ENCODE results near the gene NBEAL2. TPM values are rescaled to one million over a fixed set of nuclear protein-coding genes. Genes with fewer than 3 reads are reported as not detected.
"Not testable (repeated sequence)": the region's sequence is repeated elsewhere in the genome, so short reads cannot be mapped to it uniquely, and the experiment has no call there.

The NBEAL2 gene
- total RNA-seq, 1 experiment from 2014 or later: 15.7 TPM

DNA sequence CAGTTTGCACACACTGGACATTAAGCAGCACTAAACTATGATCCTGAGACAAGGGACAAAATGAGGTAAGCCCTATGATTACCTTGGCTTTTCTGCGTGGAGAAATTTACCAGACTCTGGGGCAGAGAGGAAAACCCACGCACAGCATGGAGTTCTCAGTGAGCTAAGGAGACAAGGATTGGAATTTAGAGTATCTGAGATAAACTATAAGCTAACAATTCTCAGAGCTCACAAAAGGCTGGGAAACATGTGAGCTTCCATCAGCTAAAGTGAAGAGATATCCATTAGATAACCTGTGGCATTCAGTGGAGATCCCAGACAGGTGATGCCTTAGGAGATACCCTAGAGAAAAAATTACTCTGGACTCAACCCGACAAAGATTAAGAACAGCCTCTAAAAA is 48.7 kb downstream of the NBEAL2 start:
- DNase-seq (ENCODE audit: low spot score): no peak
- POLR2A ChIA-PET (ENCODE audit: low non-redundant PET): no interaction called here
- BruUV-seq (replicated peaks): no TSS peak

DNA sequence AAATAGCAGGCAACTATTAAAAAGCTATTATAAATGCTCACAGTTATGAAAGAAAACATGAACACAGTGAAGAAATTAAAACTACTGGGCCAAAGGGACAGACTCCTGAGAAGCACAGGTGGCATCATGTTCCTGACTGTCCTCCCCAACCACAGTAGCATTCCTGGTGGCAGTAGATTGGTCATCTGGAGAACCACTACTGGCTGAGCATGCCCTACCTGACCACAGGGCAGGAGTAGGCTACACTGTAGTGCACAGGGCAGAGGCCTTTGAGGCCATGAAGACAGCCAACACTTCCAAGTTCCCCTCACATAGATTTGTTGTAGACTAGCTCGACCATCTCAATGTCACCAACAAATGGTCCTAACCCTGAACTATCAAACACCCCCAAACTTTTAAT is 49.2 kb downstream of the NBEAL2 start:
- TF ChIP-seq, protein P1, sequence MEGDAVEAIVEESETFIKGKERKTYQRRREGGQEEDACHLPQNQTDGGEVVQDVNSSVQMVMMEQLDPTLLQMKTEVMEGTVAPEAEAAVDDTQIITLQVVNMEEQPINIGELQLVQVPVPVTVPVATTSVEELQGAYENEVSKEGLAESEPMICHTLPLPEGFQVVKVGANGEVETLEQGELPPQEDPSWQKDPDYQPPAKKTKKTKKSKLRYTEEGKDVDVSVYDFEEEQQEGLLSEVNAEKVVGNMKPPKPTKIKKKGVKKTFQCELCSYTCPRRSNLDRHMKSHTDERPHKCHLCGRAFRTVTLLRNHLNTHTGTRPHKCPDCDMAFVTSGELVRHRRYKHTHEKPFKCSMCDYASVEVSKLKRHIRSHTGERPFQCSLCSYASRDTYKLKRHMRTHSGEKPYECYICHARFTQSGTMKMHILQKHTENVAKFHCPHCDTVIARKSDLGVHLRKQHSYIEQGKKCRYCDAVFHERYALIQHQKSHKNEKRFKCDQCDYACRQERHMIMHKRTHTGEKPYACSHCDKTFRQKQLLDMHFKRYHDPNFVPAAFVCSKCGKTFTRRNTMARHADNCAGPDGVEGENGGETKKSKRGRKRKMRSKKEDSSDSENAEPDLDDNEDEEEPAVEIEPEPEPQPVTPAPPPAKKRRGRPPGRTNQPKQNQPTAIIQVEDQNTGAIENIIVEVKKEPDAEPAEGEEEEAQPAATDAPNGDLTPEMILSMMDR (conservative IDR thresholded peaks at IDR 0.05; ENCODE audit: low read depth, low read length): no peak
- TF ChIP-seq EZH2 (IDR thresholded peaks at IDR 0.05; ENCODE audit: borderline replicate concordance, low read depth, low read length, poor library complexity, severe bottlenecking): no peak
- Histone ChIP-seq H3K27me3 (replicated peaks; ENCODE audit: insufficient read depth, low read depth, low read length, poor library complexity) (no peaks in the 10 kb centered on the region), H3K27ac (ENCODE audit: low read depth, low read length, poor library complexity, severe bottlenecking) (no peak overlapping the region), H3K4me3 (ENCODE audit: low read depth, low read length, poor library complexity, severe bottlenecking) (no peak overlapping the region), H3K9me3 (ENCODE audit: low read depth, low read length, poor library complexity, severe bottlenecking) (no peaks in the 10 kb centered on the region), H3K4me1 (ENCODE audit: insufficient read depth, low read length, poor library complexity, severe bottlenecking) (no peaks in the 10 kb centered on the region), H3K36me3 (ENCODE audit: insufficient read depth, low read length, poor library complexity, severe bottlenecking) (no peaks in the 10 kb centered on the region)
- no TSS peak for BruUV-seq (replicated peaks)
- CTCF ChIA-PET: no interaction called here
- intact Hi-C loops (cut with micrococcal nuclease; ENCODE audit: unreplicated experiment): no loop called here
- POLR2A ChIA-PET (ENCODE audit: low non-redundant PET): no interaction called here
- DNase-seq (ENCODE audit: low spot score): no peak

More for the DNA sequence above, 48.7 kb downstream of the NBEAL2 start:
- Histone ChIP-seq H3K27ac (ENCODE audit: low read depth, low read length, poor library complexity, severe bottlenecking) (no peak overlapping the region), H3K27me3 (replicated peaks; ENCODE audit: insufficient read depth, low read depth, low read length, poor library complexity) (no peaks in the 10 kb centered on the region), H3K36me3 (ENCODE audit: insufficient read depth, low read length, poor library complexity, severe bottlenecking) (no peaks in the 10 kb centered on the region), H3K4me1 (ENCODE audit: insufficient read depth, low read length, poor library complexity, severe bottlenecking) (no peaks in the 10 kb centered on the region), H3K4me3 (ENCODE audit: low read depth, low read length, poor library complexity, severe bottlenecking) (no peak overlapping the region), H3K9me3 (ENCODE audit: low read depth, low read length, poor library complexity, severe bottlenecking) (no peaks in the 10 kb centered on the region)
- intact Hi-C loops (cut with micrococcal nuclease; ENCODE audit: unreplicated experiment): no loop called here
- TF ChIP-seq, protein P1 (conservative IDR thresholded peaks at IDR 0.05; ENCODE audit: low read depth, low read length): no peak
- no peak for TF ChIP-seq EZH2 (IDR thresholded peaks at IDR 0.05; ENCODE audit: borderline replicate concordance, low read depth, low read length, poor library complexity, severe bottlenecking)
- CTCF ChIA-PET: no interaction called here

DNA sequence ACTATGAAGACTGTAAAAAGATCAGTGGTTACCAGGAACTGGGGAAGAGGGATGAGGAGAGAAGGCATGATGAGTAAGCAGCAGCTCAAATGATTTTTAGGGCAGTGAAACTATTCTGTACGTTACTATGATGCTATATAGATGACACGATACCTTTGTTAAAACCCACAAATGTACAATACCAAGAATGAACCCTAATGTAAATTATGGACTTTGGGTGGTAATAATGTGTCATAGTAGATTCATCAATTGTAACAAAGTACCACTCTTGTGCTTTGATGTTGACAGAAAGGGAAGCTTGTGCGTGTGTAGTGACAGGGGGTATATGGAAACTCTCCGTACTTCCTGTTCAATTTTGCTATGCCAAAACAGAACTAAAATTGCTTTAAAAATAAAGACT is 51.6 kb downstream of the NBEAL2 start:
- H3K9me3 ChIP-seq (ENCODE audit: low read depth, low read length, poor library complexity, severe bottlenecking); H3K36me3 ChIP-seq (ENCODE audit: insufficient read depth, low read length, poor library complexity, severe bottlenecking); intact Hi-C loops (cut with micrococcal nuclease; ENCODE audit: unreplicated experiment); DNase-seq (ENCODE audit: low spot score); H3K4me1 ChIP-seq (ENCODE audit: insufficient read depth, low read length, poor library complexity, severe bottlenecking); BruUV-seq (replicated peaks); POLR2A ChIA-PET (ENCODE audit: low non-redundant PET); H3K27ac ChIP-seq (ENCODE audit: low read depth, low read length, poor library complexity, severe bottlenecking); CTCF ChIA-PET; H3K27me3 ChIP-seq (replicated peaks; ENCODE audit: insufficient read depth, low read depth, low read length, poor library complexity); H3K4me3 ChIP-seq (ENCODE audit: low read depth, low read length, poor library complexity, severe bottlenecking): not testable (repeated sequence)

DNA sequence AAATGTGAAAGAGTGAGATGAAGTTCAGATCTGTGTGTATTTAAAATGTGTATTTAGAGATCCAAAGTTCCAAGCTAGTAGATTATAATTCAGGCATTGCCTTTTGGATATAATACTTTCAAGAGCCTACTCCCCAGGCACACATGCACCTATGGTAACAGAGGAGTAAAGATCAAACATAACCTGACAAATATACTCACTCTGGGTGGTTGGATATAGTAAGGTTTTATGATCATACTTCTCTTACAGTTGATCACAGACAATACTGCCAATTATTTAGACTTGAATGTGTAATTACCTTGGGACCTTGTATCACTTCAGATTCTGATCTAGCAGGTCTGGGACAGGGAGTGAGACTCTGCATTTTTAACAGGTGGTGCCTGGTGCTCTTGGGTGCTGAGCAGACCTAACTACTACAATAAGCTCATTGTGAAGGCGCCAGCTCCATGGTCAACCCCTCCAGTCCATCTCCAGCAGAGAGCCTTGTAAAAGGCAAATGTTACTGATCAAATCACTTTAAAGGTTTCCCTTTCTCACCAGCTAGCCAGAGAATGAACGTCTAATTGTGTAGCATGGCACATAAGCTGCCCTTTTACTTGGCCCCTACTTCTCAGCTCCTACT is 55.5 kb downstream of the NBEAL2 start:
- Histone ChIP-seq H3K36me3 (ENCODE audit: insufficient read depth, low read length, poor library complexity, severe bottlenecking) (peaks cover 22% of the 10 kb centered on the region), H3K27ac (ENCODE audit: low read depth, low read length, poor library complexity, severe bottlenecking) (no peak overlapping the region), H3K9me3 (ENCODE audit: low read depth, low read length, poor library complexity, severe bottlenecking) (no peaks in the 10 kb centered on the region), H3K27me3 (replicated peaks; ENCODE audit: insufficient read depth, low read depth, low read length, poor library complexity) (no peaks in the 10 kb centered on the region), H3K4me3 (ENCODE audit: low read depth, low read length, poor library complexity, severe bottlenecking) (no peak overlapping the region), H3K4me1 (ENCODE audit: insufficient read depth, low read length, poor library complexity, severe bottlenecking) (no peaks in the 10 kb centered on the region)
- intact Hi-C loops (cut with micrococcal nuclease; ENCODE audit: unreplicated experiment): no loop called here
- no peak for TF ChIP-seq EZH2 (IDR thresholded peaks at IDR 0.05; ENCODE audit: borderline replicate concordance, low read depth, low read length, poor library complexity, severe bottlenecking)
- BruUV-seq (replicated peaks): no TSS peak
- no peak for DNase-seq (ENCODE audit: low spot score)
- POLR2A ChIA-PET (ENCODE audit: low non-redundant PET): no interaction called here
- CTCF ChIA-PET: no interaction called here

Measured in A673 (cell line).